Tibial nerve (tissue), 4 donors: ENCODE results near the gene PODXL2.

Experiments
- CTCF ChIP-seq, 5 experiments: fragments of 200-600 bp in 3 of 5; fragments of 450-650 bp in 2 of 5; sonication (generic) in 3 of 5; IDR thresholded peaks; one replicate each; pipeline ENCODE4 v1.5.1; 2016 to 2019; ENCODE audit warnings: antibody characterized with exemption in 5 of 5, mild to moderate bottlenecking in 3 of 5, moderate library complexity in 2 of 5
- EP300 ChIP-seq, 2 donors: sonication (generic); formaldehyde crosslinking; IDR thresholded peaks; one replicate each; pipeline ENCODE4 v1.6.1; 2017; ENCODE audit warnings: antibody characterized with exemption in 2 of 2, mild to moderate bottlenecking in 1 of 2

DNA sequence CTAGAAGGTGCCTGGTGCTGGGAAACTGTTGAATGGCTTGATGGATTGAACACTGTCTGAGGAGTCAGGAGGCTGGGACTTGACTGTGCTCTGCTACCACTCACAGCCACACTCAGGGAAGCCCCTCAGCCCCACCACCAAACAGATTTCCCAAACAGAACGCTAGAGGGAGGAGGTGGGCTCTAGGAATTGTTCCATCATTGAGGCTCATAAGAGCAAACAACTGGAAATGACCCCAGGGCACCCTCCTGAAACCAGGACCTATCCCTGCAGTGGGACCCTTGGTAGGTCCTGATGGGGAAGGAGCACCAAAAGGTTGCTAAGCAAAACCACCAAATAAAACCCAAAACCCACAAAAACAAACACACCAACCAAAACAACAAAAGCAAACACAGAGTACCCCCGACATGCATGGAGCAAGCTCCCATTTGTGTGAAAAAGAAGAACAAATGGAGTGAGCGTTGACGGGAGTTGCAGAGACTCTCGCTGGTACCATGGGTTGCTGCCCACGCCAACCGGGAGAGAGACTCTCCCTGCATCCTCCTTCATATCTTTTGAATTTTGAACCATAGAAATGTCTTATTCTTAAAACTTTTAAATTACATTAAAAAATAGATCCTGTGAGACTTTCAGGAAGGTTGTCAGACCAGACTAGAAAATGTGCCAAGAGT lies 89.4 kb downstream of the PODXL2 start:
- TF ChIP-seq CTCF (IDR thresholded peaks at IDR 0.05): no peak
- no peak for TF ChIP-seq EP300 (IDR thresholded peaks at IDR 0.05)
